ENCODE measurements around the gene FXR2. TPM values are rescaled to one million over a fixed set of nuclear protein-coding genes. Genes with fewer than 3 reads are reported as not detected.
"Not testable (repeated sequence)": the region's sequence is repeated elsewhere in the genome, so short reads cannot be mapped to it uniquely, and the experiment has no call there.

The FXR2 gene
- total RNA-seq, 1 experiment from 2014 or later: 30.2 TPM

DNA sequence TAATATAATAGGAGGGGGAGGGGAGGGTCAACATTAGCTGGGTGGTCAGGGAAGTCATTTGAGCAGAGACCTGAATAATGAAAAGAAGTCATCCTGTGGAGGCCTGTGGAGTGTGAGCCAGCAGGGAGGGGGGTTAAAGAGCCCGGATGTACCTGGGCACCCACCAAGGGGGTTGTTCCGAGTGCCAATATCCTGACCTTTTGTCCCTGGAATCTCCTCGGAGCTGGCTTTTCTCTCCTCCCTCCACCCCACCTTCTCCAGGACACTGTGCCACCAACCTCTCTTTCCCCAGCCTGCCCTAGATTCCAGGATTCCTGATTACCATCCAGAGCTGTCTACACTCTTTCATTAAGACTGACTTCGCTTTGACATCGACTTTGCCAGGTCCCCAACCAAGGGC is 21.5 kb upstream of the FXR2 start:
- no peak for DNase-seq
- Histone ChIP-seq H3K27ac (no peak overlapping the region), H3K4me3 (no peak overlapping the region), H3K27me3 (no peaks in the 10 kb centered on the region), H3K9me3 (replicated peaks) (no peaks in the 10 kb centered on the region), H3K4me1 (no peaks in the 10 kb centered on the region), H3K36me3 (no peaks in the 10 kb centered on the region)

DNA sequence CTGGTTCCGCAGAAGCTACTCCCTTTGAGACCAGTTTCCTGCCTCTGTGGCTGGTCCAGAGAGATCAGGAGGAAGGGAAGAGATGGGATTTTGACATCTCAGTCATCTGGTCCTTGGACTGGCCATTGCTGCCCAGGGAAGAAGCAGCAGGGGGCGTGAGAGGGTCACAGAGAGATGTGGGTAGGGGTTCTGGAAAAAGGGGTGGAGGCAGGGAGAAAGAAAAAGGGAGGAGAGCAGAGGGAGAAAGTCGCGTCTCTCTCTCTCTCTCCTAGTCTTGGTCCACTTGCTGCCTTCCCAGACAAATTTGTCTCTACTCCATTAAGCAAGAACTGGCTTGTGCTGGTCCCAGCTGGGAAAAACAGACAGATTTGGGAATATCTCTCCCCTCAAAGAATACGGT is 19.7 kb upstream of the FXR2 start:
- no peak overlapping the region for H3K4me3 ChIP-seq
- no peaks in the 10 kb centered on the region for H3K36me3 ChIP-seq
- no peaks in the 10 kb centered on the region for H3K9me3 ChIP-seq (replicated peaks)
- peak; percentile 63 to 70 for DNase-seq
- no peak overlapping the region for H3K27ac ChIP-seq
- no peaks in the 10 kb centered on the region for H3K27me3 ChIP-seq
- no peaks in the 10 kb centered on the region for H3K4me1 ChIP-seq

DNA sequence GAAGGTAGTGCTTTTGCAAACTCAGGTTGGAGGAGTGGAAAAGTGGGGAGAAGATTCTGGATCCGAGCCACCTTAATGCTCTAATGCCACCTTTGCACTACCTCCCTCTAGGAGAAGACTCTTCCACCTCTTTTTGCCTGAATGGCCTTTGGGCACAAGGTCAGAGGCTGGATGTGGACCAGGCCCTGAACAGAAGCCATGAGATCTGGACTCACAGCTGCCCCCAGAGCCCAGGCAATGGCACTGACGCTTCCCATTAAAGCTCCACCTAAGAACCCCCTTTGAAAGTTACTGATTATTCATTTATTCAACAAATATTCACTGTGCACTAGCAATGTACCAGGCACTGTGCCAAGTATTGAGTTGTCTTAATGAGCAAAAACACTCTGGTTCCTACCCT is 18.4 kb upstream of the FXR2 start:
- H3K4me3 ChIP-seq: no peak overlapping the region
- no peak for DNase-seq
- H3K27ac ChIP-seq: no peak overlapping the region
- no peaks in the 10 kb centered on the region for H3K27me3 ChIP-seq
- H3K36me3 ChIP-seq: no peaks in the 10 kb centered on the region
- H3K4me1 ChIP-seq: no peaks in the 10 kb centered on the region
- H3K9me3 ChIP-seq (replicated peaks): no peaks in the 10 kb centered on the region

DNA sequence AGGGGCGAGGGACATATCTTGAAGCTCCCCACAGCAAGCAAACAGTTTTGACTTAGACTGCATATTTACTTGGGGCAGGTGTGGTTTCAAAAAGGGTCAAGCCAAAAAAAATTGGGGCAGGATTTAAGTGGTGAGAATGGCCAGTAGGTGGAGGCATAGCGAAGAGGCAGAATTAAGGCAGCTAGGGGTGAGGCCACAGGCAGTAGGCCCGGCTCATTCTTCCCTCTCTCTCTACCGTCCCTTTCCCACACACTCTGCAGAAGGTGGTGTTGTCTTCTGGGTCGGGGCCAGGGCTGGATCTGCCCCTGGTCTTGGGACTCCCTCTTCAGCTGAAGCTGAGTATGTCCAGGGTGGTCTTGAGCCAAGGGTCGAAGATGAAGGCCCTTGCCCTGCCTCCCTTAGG is 17.8 kb upstream of the FXR2 start:
- H3K4me1 ChIP-seq: no peaks in the 10 kb centered on the region
- no peak overlapping the region for H3K27ac ChIP-seq
- no peaks in the 10 kb centered on the region for H3K36me3 ChIP-seq
- no peaks in the 10 kb centered on the region for H3K27me3 ChIP-seq
- peak; percentile 27 to 48 for DNase-seq
- H3K9me3 ChIP-seq (replicated peaks): no peaks in the 10 kb centered on the region
- no peak overlapping the region for H3K4me3 ChIP-seq

GRCh38 chr17:7631398-7632380 is 17.0 kb upstream of the FXR2 start:
- Histone ChIP-seq H3K27me3 (no peaks in the 10 kb centered on the region), H3K36me3 (no peaks in the 10 kb centered on the region), H3K4me3 (no peak overlapping the region), H3K27ac (no peak overlapping the region), H3K4me1 (no peaks in the 10 kb centered on the region), H3K9me3 (replicated peaks) (no peaks in the 10 kb centered on the region)
- no peak for DNase-seq

GRCh38 chr17:7629939-7630571 is 15.4 kb upstream of the FXR2 start, which contains the start of gene SHBG:
Gene SHBG, plus strand, starts transcription at chr17:7630135. Its CDS starts 38 bp downstream, at chr17:7630173.
- H3K4me1 ChIP-seq: no peaks in the 10 kb centered on the region
- no peaks in the 10 kb centered on the region for H3K9me3 ChIP-seq (replicated peaks)
- no peaks in the 10 kb centered on the region for H3K27me3 ChIP-seq
- H3K36me3 ChIP-seq: no peaks in the 10 kb centered on the region
- no peak within 1 kb of the TSS for H3K27ac ChIP-seq
- no peak within 1 kb of the TSS for H3K4me3 ChIP-seq
- DNase-seq: no peak

DNA sequence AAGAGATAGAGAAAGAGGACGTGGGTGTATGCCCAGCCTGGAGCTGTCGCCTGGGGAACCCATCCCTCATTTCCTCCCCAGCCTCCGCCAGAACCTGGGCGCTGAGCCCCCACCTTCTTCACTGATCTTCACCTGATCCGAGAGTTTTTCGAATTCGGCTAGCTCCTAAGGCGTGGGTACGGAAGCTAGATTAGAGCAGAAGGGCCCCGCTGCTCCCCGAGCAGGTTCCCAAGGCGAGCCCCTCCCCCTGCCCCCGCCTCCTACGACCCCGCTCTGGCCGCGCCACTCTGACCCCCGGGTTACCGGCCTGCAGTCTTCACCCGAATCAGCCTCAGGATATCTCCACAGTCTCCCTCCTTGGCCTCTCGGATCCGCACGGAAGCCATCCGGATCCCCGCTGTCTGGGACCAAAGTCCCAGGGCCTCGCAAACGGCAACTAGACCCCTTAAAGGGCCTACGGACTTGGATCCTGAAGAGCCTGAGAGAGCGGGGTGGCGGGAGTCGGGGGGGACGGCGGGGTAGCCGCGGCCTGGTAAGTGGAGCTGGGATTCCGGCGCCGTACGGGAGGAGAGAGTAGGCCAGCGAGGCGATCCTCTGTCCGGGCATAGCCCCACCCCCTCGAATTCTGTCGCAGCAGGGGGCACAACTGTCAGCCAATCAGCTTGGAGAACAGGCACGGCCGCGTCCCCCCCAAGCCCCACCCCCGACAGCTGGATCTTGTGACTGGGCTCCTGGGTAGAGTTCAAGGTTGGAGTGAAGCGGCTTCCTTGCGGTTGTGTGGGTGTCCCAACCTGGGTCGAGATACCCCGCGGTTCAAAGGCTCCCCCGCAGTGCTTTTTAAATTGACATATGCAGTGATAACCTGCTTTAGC is 12.8 kb upstream of the FXR2 start, which contains the start of gene SAT2:
Gene SAT2, minus strand, starts transcription at position 572 of the 872 bp plus-strand sequence. Its CDS starts 186 bp downstream, at position 386.
- H3K27ac ChIP-seq: peak within 1 kb of the TSS; percentile 74
- no peaks in the 10 kb centered on the region for H3K27me3 ChIP-seq
- no peaks in the 10 kb centered on the region for H3K4me1 ChIP-seq
- H3K36me3 ChIP-seq: no peaks in the 10 kb centered on the region
- H3K4me3 ChIP-seq: peak within 1 kb of the TSS; percentile 77
- DNase-seq: peak; percentile 92 to 94
- H3K9me3 ChIP-seq (replicated peaks): no peaks in the 10 kb centered on the region

- Histone ChIP-seq H3K4me1 (no peaks in the 10 kb centered on the region), H3K27ac (peak overlapping the region; percentile 74; the same call in 1 of the 2 replicates)
- DNase-seq: no peak
Observed at GRCh38 chr17:7626956-7627249, 12.2 kb upstream of the FXR2 start.

DNA sequence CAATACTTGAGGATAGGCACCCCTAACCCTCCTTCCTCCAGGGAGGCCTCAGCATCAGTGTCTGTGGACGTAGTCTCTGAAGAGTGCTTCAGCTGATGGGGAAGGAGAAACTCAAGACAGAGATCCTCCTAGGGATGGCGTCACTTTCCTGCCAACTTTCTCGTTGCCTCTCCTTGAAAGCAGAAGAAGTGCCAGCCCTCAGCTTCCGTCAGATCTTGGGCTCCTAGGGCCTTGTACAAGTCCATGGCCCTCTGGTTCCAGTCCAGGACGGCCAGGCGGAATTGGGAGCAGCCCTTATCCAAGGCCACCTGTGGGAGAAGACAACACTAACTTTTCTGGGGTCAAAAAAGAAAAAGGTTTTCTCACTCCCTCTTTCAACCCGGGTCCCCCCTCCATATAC is 11.6 kb upstream of the FXR2 start:
- Histone ChIP-seq H3K4me1 (no peaks in the 10 kb centered on the region), H3K4me3 (no peak overlapping the region), H3K9me3 (replicated peaks) (no peaks in the 10 kb centered on the region), H3K36me3 (no peaks in the 10 kb centered on the region), H3K27ac (no peak overlapping the region), H3K27me3 (no peaks in the 10 kb centered on the region)
- DNase-seq: no peak

More at GRCh38 chr17:7626956-7627249, 12.2 kb upstream of the FXR2 start:
- H3K36me3 ChIP-seq: no peaks in the 10 kb centered on the region
- peak overlapping the region; percentile 77 for H3K4me3 ChIP-seq
- no peaks in the 10 kb centered on the region for H3K9me3 ChIP-seq (replicated peaks)
- H3K27me3 ChIP-seq: no peaks in the 10 kb centered on the region

GRCh38 chr17:7625749-7626148 is 11.1 kb upstream of the FXR2 start:
- not testable (repeated sequence) for H3K4me3 ChIP-seq; H3K4me1 ChIP-seq; H3K27ac ChIP-seq; DNase-seq; H3K9me3 ChIP-seq (replicated peaks); H3K36me3 ChIP-seq; H3K27me3 ChIP-seq

GRCh38 chr17:7623661-7624060 is 9.0 kb upstream of the FXR2 start:
- Histone ChIP-seq H3K9me3 (replicated peaks) (no peaks in the 10 kb centered on the region), H3K27me3 (no peaks in the 10 kb centered on the region), H3K4me1 (no peaks in the 10 kb centered on the region), H3K36me3 (no peaks in the 10 kb centered on the region), H3K27ac (no peak overlapping the region), H3K4me3 (no peak overlapping the region)
- no peak for DNase-seq

- H3K9me3 ChIP-seq (replicated peaks): no peaks in the 10 kb centered on the region
- no peak for DNase-seq
- no peaks in the 10 kb centered on the region for H3K27me3 ChIP-seq
- no peak overlapping the region for H3K4me3 ChIP-seq
- no peaks in the 10 kb centered on the region for H3K36me3 ChIP-seq
- no peaks in the 10 kb centered on the region for H3K4me1 ChIP-seq
- H3K27ac ChIP-seq: no peak overlapping the region
Observed at GRCh38 chr17:7620835-7621234, 6.1 kb upstream of the FXR2 start.

GRCh38 chr17:7618608-7619007 is 3.9 kb upstream of the FXR2 start:
- no peaks in the 10 kb centered on the region for H3K27me3 ChIP-seq
- no peaks in the 10 kb centered on the region for H3K9me3 ChIP-seq (replicated peaks)
- H3K27ac ChIP-seq: no peak overlapping the region
- DNase-seq: no peak
- H3K4me1 ChIP-seq: peaks cover 3% of the 10 kb centered on the region; the same call in 1 of the 2 replicates
- H3K4me3 ChIP-seq: no peak overlapping the region
- no peaks in the 10 kb centered on the region for H3K36me3 ChIP-seq

GRCh38 chr17:7615265-7615747 is 609 bp upstream of the FXR2 start:
- peak overlapping the region; percentile 41 for H3K4me3 ChIP-seq
- H3K27me3 ChIP-seq: no peaks in the 10 kb centered on the region
- no peaks in the 10 kb centered on the region for H3K36me3 ChIP-seq
- no peak for DNase-seq
- no peak overlapping the region for H3K27ac ChIP-seq
- H3K4me1 ChIP-seq: peaks cover 6% of the 10 kb centered on the region; the same call in 1 of the 2 replicates
- no peaks in the 10 kb centered on the region for H3K9me3 ChIP-seq (replicated peaks)

Data from SJCRH30 (cell line).